ENCODE measurements around the gene EXOC6B. TPM values are rescaled to one million over a fixed set of nuclear protein-coding genes. Genes with fewer than 3 reads are reported as not detected.

Gene EXOC6B
- total RNA-seq, 1 experiment from 2014 or later = 33.7 TPM

GRCh38 chr2:72638600-72639211 is 187.1 kb downstream of the EXOC6B start (continued):
- TF ChIP-seq HMGA2 (CRISPR knock-in tag; IDR thresholded peaks at IDR 0.05) = no peak
- TF ChIP-seq ZNF671 (CRISPR knock-in tag; IDR thresholded peaks at IDR 0.05) = no peak
- TF ChIP-seq FOXP1 (CRISPR knock-in tag; IDR thresholded peaks at IDR 0.05; ENCODE audit: borderline replicate concordance) = no peak
- TF ChIP-seq TCF7 (CRISPR knock-in tag; IDR thresholded peaks at IDR 0.05; ENCODE audit: low read depth) = no peak
- TF ChIP-seq, protein P1, sequence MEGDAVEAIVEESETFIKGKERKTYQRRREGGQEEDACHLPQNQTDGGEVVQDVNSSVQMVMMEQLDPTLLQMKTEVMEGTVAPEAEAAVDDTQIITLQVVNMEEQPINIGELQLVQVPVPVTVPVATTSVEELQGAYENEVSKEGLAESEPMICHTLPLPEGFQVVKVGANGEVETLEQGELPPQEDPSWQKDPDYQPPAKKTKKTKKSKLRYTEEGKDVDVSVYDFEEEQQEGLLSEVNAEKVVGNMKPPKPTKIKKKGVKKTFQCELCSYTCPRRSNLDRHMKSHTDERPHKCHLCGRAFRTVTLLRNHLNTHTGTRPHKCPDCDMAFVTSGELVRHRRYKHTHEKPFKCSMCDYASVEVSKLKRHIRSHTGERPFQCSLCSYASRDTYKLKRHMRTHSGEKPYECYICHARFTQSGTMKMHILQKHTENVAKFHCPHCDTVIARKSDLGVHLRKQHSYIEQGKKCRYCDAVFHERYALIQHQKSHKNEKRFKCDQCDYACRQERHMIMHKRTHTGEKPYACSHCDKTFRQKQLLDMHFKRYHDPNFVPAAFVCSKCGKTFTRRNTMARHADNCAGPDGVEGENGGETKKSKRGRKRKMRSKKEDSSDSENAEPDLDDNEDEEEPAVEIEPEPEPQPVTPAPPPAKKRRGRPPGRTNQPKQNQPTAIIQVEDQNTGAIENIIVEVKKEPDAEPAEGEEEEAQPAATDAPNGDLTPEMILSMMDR (IDR thresholded peaks at IDR 0.05) = no peak
- no peak for TF ChIP-seq NFATC4 (CRISPR knock-in tag; IDR thresholded peaks at IDR 0.05)
- TF ChIP-seq MYBL2 (CRISPR knock-in tag; IDR thresholded peaks at IDR 0.05) = no peak
- no peak for TF ChIP-seq SOX15 (CRISPR knock-in tag; IDR thresholded peaks at IDR 0.05)

DNA sequence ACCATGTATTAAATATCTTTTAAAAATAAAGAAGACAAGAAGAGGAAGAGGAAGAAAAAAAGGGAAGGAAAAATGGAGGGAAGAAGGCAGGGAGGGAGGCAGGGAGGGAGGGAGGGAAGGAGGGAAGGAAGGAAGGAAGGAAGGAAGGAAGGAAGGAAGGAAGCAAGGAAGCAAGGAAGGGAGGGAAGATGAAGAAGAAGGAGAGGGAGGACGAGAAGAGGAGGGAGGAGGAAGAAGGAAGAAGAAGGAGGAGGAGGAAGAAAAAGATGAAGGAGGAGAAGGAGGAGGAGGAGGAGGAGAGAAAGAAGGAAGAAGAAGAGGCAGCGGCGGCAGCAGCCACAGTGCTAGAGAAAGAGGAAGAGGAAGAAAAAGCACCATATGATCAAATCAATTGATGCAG is 189.6 kb downstream of the EXOC6B start:
- no peak overlapping the region for H3K27ac Mint-ChIP-seq
- POLR2A ChIA-PET = no interaction called here
- peaks cover 10% of the 10 kb centered on the region for H3K36me3 Mint-ChIP-seq
- DNase-seq (ENCODE audit: low spot score) (no peak), ATAC-seq (no peak)
- no peak overlapping the region for H3K4me3 Mint-ChIP-seq
- CTCF ChIA-PET = no interaction called here
- peaks cover 10% of the 10 kb centered on the region for H3K9me3 Mint-ChIP-seq
- H3K4me1 Mint-ChIP-seq = peaks cover 13% of the 10 kb centered on the region
- no peak for TF ChIP-seq NR3C1 (CRISPR knock-in tag; conservative IDR thresholded peaks at IDR 0.05; ENCODE audit: low read depth)
- H3K27me3 Mint-ChIP-seq (ENCODE audit: low read depth) = no peaks in the 10 kb centered on the region

DNA sequence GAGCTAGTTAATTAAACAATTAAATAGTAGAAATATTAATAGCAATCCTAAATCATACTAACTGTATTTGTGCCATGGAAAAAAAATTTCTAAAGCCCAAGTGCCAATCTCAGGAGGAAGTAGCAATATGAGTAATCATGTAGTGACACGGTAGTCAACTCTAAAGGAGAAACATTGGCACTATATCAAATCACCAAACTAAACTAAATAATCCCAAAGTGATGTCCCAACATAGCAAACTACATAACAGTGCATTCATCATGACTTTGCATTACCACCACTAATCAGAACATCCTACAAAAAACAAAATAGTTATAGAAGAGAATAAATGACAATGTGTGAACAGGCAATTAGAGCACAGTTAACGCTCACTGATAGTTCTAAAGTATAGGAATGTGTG is 195.1 kb downstream of the EXOC6B start:
- H3K27me3 Mint-ChIP-seq (ENCODE audit: low read depth) = no peaks in the 10 kb centered on the region
- DNase-seq (ENCODE audit: low spot score) (no peak), ATAC-seq (no peak)
- H3K27ac Mint-ChIP-seq = no peak overlapping the region
- TF ChIP-seq, protein P2, sequence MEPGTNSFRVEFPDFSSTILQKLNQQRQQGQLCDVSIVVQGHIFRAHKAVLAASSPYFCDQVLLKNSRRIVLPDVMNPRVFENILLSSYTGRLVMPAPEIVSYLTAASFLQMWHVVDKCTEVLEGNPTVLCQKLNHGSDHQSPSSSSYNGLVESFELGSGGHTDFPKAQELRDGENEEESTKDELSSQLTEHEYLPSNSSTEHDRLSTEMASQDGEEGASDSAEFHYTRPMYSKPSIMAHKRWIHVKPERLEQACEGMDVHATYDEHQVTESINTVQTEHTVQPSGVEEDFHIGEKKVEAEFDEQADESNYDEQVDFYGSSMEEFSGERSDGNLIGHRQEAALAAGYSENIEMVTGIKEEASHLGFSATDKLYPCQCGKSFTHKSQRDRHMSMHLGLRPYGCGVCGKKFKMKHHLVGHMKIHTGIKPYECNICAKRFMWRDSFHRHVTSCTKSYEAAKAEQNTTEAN (CRISPR knock-in tag; IDR thresholded peaks at IDR 0.05) = no peak
- TF ChIP-seq ZNF317 (CRISPR knock-in tag; IDR thresholded peaks at IDR 0.05; ENCODE audit: borderline replicate concordance, low read depth) = no peak
- TF ChIP-seq ZNF232 (CRISPR knock-in tag; IDR thresholded peaks at IDR 0.05) = no peak
- no peak for TF ChIP-seq SOX15 (CRISPR knock-in tag; IDR thresholded peaks at IDR 0.05)
- TF ChIP-seq FOXJ3 (CRISPR knock-in tag; IDR thresholded peaks at IDR 0.05; ENCODE audit: borderline replicate concordance) = no peak
- no peak for TF ChIP-seq NFYB (CRISPR knock-in tag; conservative IDR thresholded peaks at IDR 0.05; ENCODE audit: low read depth)
- no peak for TF ChIP-seq ETV6 (CRISPR knock-in tag; IDR thresholded peaks at IDR 0.05)
- no peak for TF ChIP-seq ATF1 (CRISPR knock-in tag; IDR thresholded peaks at IDR 0.05)
- TF ChIP-seq EMX1 (CRISPR knock-in tag; IDR thresholded peaks at IDR 0.05) = no peak
- TF ChIP-seq IRF2 (CRISPR knock-in tag; IDR thresholded peaks at IDR 0.05; ENCODE audit: borderline replicate concordance, low read depth) = no peak
- TF ChIP-seq CREM (CRISPR knock-in tag; IDR thresholded peaks at IDR 0.05) = no peak
- no peak for TF ChIP-seq SP1 (CRISPR knock-in tag; conservative IDR thresholded peaks at IDR 0.05)
- TF ChIP-seq ARID4B (CRISPR knock-in tag; IDR thresholded peaks at IDR 0.05; ENCODE audit: borderline replicate concordance) = no peak
- no peak for TF ChIP-seq AFF4 (CRISPR knock-in tag; IDR thresholded peaks at IDR 0.05; ENCODE audit: borderline replicate concordance)
- TF ChIP-seq FOXK1 (CRISPR knock-in tag; IDR thresholded peaks at IDR 0.05) = no peak
- no peak for TF ChIP-seq ZMAT4 (CRISPR knock-in tag; IDR thresholded peaks at IDR 0.05)
- no peak overlapping the region for H3K4me3 Mint-ChIP-seq
- no peaks in the 10 kb centered on the region for H3K36me3 Mint-ChIP-seq
- CTCF ChIA-PET = no interaction called here
- H3K4me1 Mint-ChIP-seq = peaks cover 15% of the 10 kb centered on the region
- no peaks in the 10 kb centered on the region for H3K9me3 Mint-ChIP-seq
- POLR2A ChIA-PET = no interaction called here
